HepG2 (cell line): Measurements from ENCODE around the gene SPON2. TPM values are rescaled to one million over a fixed set of nuclear protein-coding genes. Genes with fewer than 3 reads are reported as not detected.

Source experiments
- ATAC-seq: fragments of 200-7000 bp; cut with Tn5 transposase; 3 replicates; pipeline ENCODE4 v1.9.1; 2020; ENCODE audit warnings: mild to moderate bottlenecking, moderate library complexity
- BruUV-seq: library from RNA; stranded (reverse); fragments of 400-500 nt; replicated peaks from 2 replicates; lab custom pipeline; 2021; lab: Mats Ljungman, UMichigan
- CTCF ChIA-PET: fragments of 300-600 bp; formaldehyde crosslinking; extraction: SDS; loops from one replicate; lab custom pipeline; 2021; ENCODE audit warnings: low total read pairs, inconsistent platforms, low intra/inter-chr PET ratio; lab: Yijun Ruan, JAX
- POLR2A ChIA-PET: fragments of 350-600 bp; sonication (Branson Sonifier 250); formaldehyde crosslinking; loops from one replicate; lab custom pipeline; 2020; ENCODE audit warnings: antibody characterized with exemption, inconsistent platforms; lab: Yijun Ruan, JAX
- DNase-seq: peaks from one replicate; pipeline ENCODE4 v3.0.0-alpha.2; 2015; ENCODE audit warnings: low spot score
- FAIRE-seq: peaks from 3 replicates; lab custom pipeline; 2011; peaks lifted over from hg19 to GRCh38; lab: Jason Lieb, UNC
- H2AFZ ChIP-seq: one replicate; pipeline ENCODE4 v1.6.1; 2011; ENCODE audit warnings: low read length, inconsistent platforms
- H3K27ac ChIP-seq: fragments of 300-600 bp; 3 replicates; pipeline ENCODE4 v1.8.0; 2011; ENCODE audit warnings: mixed run types, mild to moderate bottlenecking, mixed read lengths, low read length, inconsistent platforms; ENCODE audit not compliant: insufficient read depth; ENCODE audit errors: extremely low read length
- H3K27me3 ChIP-seq, 2 experiments: fragments of 200-600 bp in 1 of 2; 2 replicates in 1 of 2; 3 replicates in 1 of 2; pipeline versions ENCODE4 v1.6.0 to v1.8.0; 2011; ENCODE audit warnings: low read length in 2 of 2, mild to moderate bottlenecking in 2 of 2, moderate library complexity in 2 of 2, inconsistent platforms in 1 of 2; ENCODE audit not compliant: insufficient read depth in 2 of 2, control insufficient read depth in 1 of 2
- H3K36me3 ChIP-seq, 2 experiments: fragments of 200-600 bp in 1 of 2; replicated peaks in 1 of 2; 2 replicates in 1 of 2; 3 replicates in 1 of 2; pipeline versions ENCODE4 v1.5.1 to v1.8.0; 2011; ENCODE audit warnings: low read length in 2 of 2, inconsistent platforms in 1 of 2; ENCODE audit not compliant: insufficient read depth in 2 of 2, control insufficient read depth in 1 of 2
- H3K4me1 ChIP-seq: 2 replicates; pipeline ENCODE4 v1.5.1; 2012; ENCODE audit warnings: low read length, inconsistent platforms; ENCODE audit not compliant: insufficient read depth
- H3K4me2 ChIP-seq: 2 replicates; pipeline ENCODE4 v1.6.0; 2011; ENCODE audit warnings: low read depth, low read length, inconsistent platforms
- H3K4me3 ChIP-seq, 3 experiments: fragments of 200-600 bp in 1 of 3; sonication (generic), shearing (Covaris generic) in 1 of 3; replicated peaks in 1 of 3; 2 replicates each; pipeline ENCODE4 v1.5.1; 2011 to 2016; ENCODE audit warnings: low read length in 3 of 3, inconsistent platforms in 2 of 3, low read depth in 2 of 3, mild to moderate bottlenecking in 2 of 3, control low read depth in 1 of 3, mixed read lengths in 1 of 3; ENCODE audit not compliant: insufficient read depth in 1 of 3
- H3K79me2 ChIP-seq: one replicate; pipeline ENCODE4 v1.6.1; 2011; ENCODE audit warnings: low read length, inconsistent platforms; ENCODE audit not compliant: insufficient read depth
- H3K9ac ChIP-seq: 2 replicates; pipeline ENCODE4 v1.6.0; 2011; ENCODE audit warnings: mild to moderate bottlenecking, low read depth, low read length, inconsistent platforms; ENCODE audit not compliant: insufficient read depth
- H3K9me3 ChIP-seq: 2 replicates; pipeline ENCODE4 v1.5.1; 2012; ENCODE audit warnings: mild to moderate bottlenecking, low read length
- H4K20me1 ChIP-seq: 2 replicates; pipeline ENCODE4 v1.6.0; 2011; ENCODE audit warnings: inconsistent platforms, mild to moderate bottlenecking, low read length, moderate library complexity; ENCODE audit not compliant: insufficient read depth
- AGO2 ChIP-seq: fragments of 200-400 bp; formaldehyde crosslinking; optimal IDR thresholded peaks from 2 replicates; pipeline ENCODE3; 2017; ENCODE audit warnings: mild to moderate bottlenecking, low read depth, low read length, moderate library complexity
- CREBL2 ChIP-seq: sonication (generic); formaldehyde crosslinking; IDR thresholded peaks from 2 replicates; pipeline ENCODE4 v1.8.1; 2023; ENCODE audit warnings: missing genetic modification reagents, mild to moderate bottlenecking, borderline replicate concordance
- CSRNP2 ChIP-seq: sonication (generic); formaldehyde crosslinking; conservative IDR thresholded peaks from 2 replicates; pipeline ENCODE4 v1.8.0; 2022; ENCODE audit warnings: low read depth, missing genetic modification reagents
- HNRNPL ChIP-seq: fragments of 200-400 bp; formaldehyde crosslinking; IDR thresholded peaks from 2 replicates; pipeline ENCODE4 v1.6.1; 2017; ENCODE audit warnings: mild to moderate bottlenecking, low read depth, low read length
- RBFOX2 ChIP-seq: fragments of 200-400 bp; formaldehyde crosslinking; IDR thresholded peaks from 2 replicates; pipeline ENCODE4 v1.6.1; 2017; ENCODE audit warnings: low read depth, mild to moderate bottlenecking, low read length
- SMAD3 ChIP-seq: sonication (generic); formaldehyde crosslinking; IDR thresholded peaks from 2 replicates; pipeline ENCODE4 v1.4.0; 2020; ENCODE audit warnings: missing genetic modification reagents
- WGBS: methylation state at CpG from one replicate; pipeline ENCODE4 v1.1.6; 2017; ENCODE audit warnings: low lambda C conversion rate; 5-methylcytosine and 5-hydroxymethylcytosine counted together
- in situ Hi-C: cut with HindIII; loops from 2 replicates; pipeline ENCODE4 v1.10.0; 2017; ENCODE audit warnings: low pct_unique_long_range_greater_than_20kb; ENCODE audit not compliant: extremely low pct_ligation_motif_present
- intact Hi-C: fragments of 100-400 bp; cut with micrococcal nuclease; formaldehyde crosslinking; loops from one replicate; pipeline ENCODE4 v1.10.0; 2022; ENCODE audit not compliant: unreplicated experiment
- polyA plus RNA-seq, 8 experiments: library from polyadenylated mRNA; depleted of rRNA in 3 of 8; stranded (reverse) in 7 of 8; unstranded in 1 of 8; fragments of >200 nt; fragmentation: Illumina TruSeq in 4 of 8; extraction: Trizol in 4 of 8; gene quantifications; 2 replicates each; pipeline versions ENCODE4 v1.2.1 to v1.2.3, GENCODE V29; 2011 to 2016; ENCODE audit warnings: low read depth in 4 of 8, missing spikeins in 1 of 8, mixed read lengths in 1 of 8; ENCODE audit not compliant: insufficient read depth in 1 of 8
- total RNA-seq, 5 experiments: library from RNA; depleted of rRNA; stranded (reverse); fragments of >200 nt; fragmentation: Illumina TruSeq; extraction: Trizol; gene quantifications; 2 replicates each; pipeline ENCODE4 v1.2.3, GENCODE V29; 2016; ENCODE audit warnings: low read depth in 1 of 5
- TF ChIP-seq, protein P1 (sequence below): sonication (generic); formaldehyde crosslinking; IDR thresholded peaks from 2 replicates; pipeline ENCODE4 v1.9.0; 2021; ENCODE audit warnings: missing genetic modification reagents, borderline replicate concordance

SPON2 gene
- total and polyA plus RNA-seq, 2 of the 13 experiments (the other 11 are each of a cell fraction or from before 2014, with no cell fraction given) = 17.4 to 55.2 TPM

GRCh38 chr4:1169171-1169671 lies 3.2 kb downstream of the SPON2 start:
- intact Hi-C loops = no loop called here
- no peaks in the 10 kb centered on the region for H4K20me1 ChIP-seq

DNA sequence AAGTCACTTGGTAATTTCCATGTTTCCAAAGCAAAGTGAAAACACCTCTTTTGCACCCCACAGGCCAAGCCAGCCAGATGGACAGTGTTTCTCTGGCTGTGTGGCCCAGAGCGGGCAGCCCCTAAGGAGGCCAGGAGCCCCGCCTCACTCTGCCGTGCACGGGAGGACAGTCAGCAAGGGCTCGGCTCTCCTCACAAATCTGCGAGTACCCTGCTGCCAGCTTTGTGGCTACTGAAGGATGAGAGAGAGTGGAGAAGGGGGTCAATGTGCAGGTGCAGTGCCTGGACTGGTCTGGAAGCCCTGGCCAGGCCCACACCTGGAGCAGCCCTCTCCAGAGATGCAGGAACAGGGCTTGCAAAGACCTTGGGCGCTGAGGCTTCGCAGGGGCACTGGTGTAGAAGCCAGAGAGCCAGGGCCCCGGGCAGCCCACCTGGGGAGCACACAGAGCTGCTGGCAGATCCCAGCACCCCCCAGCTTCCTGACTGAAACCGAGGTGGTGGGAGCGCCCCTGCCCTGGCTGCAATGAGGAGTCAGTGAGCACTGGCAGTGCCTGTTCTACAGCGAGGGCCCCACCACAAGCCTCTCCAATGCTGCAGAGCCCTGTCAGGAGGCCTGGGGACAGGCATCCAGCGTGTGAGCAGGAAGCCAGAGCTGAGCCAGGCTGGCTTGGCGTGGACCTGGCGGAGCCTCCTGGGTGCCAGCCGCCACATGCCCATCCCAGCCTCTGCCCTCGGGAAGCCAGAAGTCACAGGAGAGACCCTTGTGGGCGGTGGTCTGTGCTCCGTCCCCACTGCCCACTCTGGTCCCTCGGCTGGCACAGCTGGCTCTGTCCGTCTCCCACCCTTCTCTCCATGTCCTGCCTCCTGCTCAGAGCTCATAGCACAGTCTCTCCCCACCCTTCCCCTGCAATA lies 3.9 kb downstream of the SPON2 start:
- H3K4me3 ChIP-seq = no peak overlapping the region
- intact Hi-C loops = no loop called here
- DNase-seq (no peak), ATAC-seq (no peak), FAIRE-seq (no peak)
- peak; percentile 48; the same call in 1 of the 2 replicates for TF ChIP-seq RBFOX2
- no peak for TF ChIP-seq CREBL2
- TF ChIP-seq, protein P1, sequence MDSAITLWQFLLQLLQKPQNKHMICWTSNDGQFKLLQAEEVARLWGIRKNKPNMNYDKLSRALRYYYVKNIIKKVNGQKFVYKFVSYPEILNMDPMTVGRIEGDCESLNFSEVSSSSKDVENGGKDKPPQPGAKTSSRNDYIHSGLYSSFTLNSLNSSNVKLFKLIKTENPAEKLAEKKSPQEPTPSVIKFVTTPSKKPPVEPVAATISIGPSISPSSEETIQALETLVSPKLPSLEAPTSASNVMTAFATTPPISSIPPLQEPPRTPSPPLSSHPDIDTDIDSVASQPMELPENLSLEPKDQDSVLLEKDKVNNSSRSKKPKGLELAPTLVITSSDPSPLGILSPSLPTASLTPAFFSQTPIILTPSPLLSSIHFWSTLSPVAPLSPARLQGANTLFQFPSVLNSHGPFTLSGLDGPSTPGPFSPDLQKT (CRISPR knock-in tag) = no peak
- TF ChIP-seq HNRNPL = peak; percentile 3; the same call in 1 of the 2 replicates
- peak; percentile 82 for TF ChIP-seq AGO2
- TF ChIP-seq CSRNP2 (CRISPR knock-in tag) = no peak
- BruUV-seq = no TSS peak
- no peaks in the 10 kb centered on the region for H4K20me1 ChIP-seq
- H3K27me3 ChIP-seq = peaks cover 3 to 6% of the 10 kb centered on the region in 2 experiments; a peak in 3 of 5 replicates
- no peak overlapping the region for H3K4me2 ChIP-seq
- H3K9ac ChIP-seq = no peak overlapping the region
- 85% methylated on average over 9 of the region's 21 CpGs for WGBS
- peaks cover 3 to 9% of the 10 kb centered on the region in 2 experiments; a peak in 2 of 5 replicates for H3K36me3 ChIP-seq
- H3K27ac ChIP-seq = no peak overlapping the region
- in situ Hi-C loops = no loop called here
- no peaks in the 10 kb centered on the region for H3K9me3 ChIP-seq
- peaks cover 17% of the 10 kb centered on the region; the same call in 1 of the 2 replicates for H3K4me1 ChIP-seq
- no peaks in the 10 kb centered on the region for H3K79me2 ChIP-seq
- POLR2A ChIA-PET = interaction anchor here (0.9 to 1.2 kb wide), 2 partner anchors 9 to 37 kb away, joined by 3 to 4 read pairs; no protein-coding TSS in a partner anchor
- H2AFZ ChIP-seq = no peak overlapping the region
- CTCF ChIA-PET = interaction anchor here (1.5 kb wide), 1 partner anchor 99 kb away, joined by 4 read pairs; no protein-coding TSS in a partner anchor

More at GRCh38 chr4:1169171-1169671, 3.2 kb downstream of the SPON2 start:
- in situ Hi-C loops = no loop called here
- no peak for ATAC-seq
- POLR2A ChIA-PET = interaction anchor here (0.9 to 1.2 kb wide), 2 partner anchors 8 to 36 kb away, joined by 3 to 4 read pairs; no protein-coding TSS in a partner anchor
- Histone ChIP-seq H3K4me3 (no peak overlapping the region), H3K9ac (no peak overlapping the region), H3K79me2 (no peaks in the 10 kb centered on the region), H3K9me3 (no peaks in the 10 kb centered on the region), H3K4me1 (peaks cover 25% of the 10 kb centered on the region), H3K27me3 (peaks cover 3% of the 10 kb centered on the region in 2 experiments; a peak in 3 of 5 replicates), H3K27ac (no peak overlapping the region), H3K4me2 (no peak overlapping the region), H3K36me3 (peaks cover 3 to 9% of the 10 kb centered on the region in 2 experiments; a peak in 2 of 5 replicates), H2AFZ (no peak overlapping the region)
- no peak for DNase-seq
- peak; percentile 56 for TF ChIP-seq AGO2
- TF ChIP-seq RBFOX2 = peak; percentile 16; the same call in 1 of the 2 replicates
- 0 out of 2 replicates have a peak, but pooled peaks have one; percentile 30 for TF ChIP-seq HNRNPL
- no peak for TF ChIP-seq SMAD3
- BruUV-seq = no TSS peak
- CTCF ChIA-PET = no interaction called here
- WGBS = 92% methylated on average over 4 of the region's 17 CpGs
- no peak for FAIRE-seq
